ENCODE results near the gene WDR44. TPM values are rescaled to one million over a fixed set of nuclear protein-coding genes. Genes with fewer than 3 reads are reported as not detected.

WDR44 gene
- total and polyA plus RNA-seq, 2 of the 4 experiments (the other 2 are of a cell fraction) = 10.0 to 11.8 TPM

- no peak overlapping the region for H3K14ac ChIP-seq (replicated peaks; ENCODE audit: low read depth, low read length)
- no peak overlapping the region for H2AFZ ChIP-seq (replicated peaks; ENCODE audit: low read length, poor library complexity)
- no peak overlapping the region for H2AK5ac ChIP-seq (ENCODE audit: low read depth, low read length)
- ChIA-PET POLR2A (ENCODE audit: unreplicated experiment) (no interaction called here), CTCF (no interaction called here)
- peaks cover 2% of the 10 kb centered on the region; the same call in 1 of the 2 replicates for H3K4me1 ChIP-seq (ENCODE audit: control insufficient read depth, insufficient read depth, low read length)
- H3K79me1 ChIP-seq (ENCODE audit: low read depth in 1 of 2, low read length in 2 of 2) = peaks cover 0 to 11% of the 10 kb centered on the region in 2 experiments; a peak in 1 of 4 replicates
- H3K9ac ChIP-seq (ENCODE audit: low read depth, low read length) = no peak overlapping the region
- intact Hi-C loops (cut with micrococcal nuclease) = no loop called here
- H4K91ac ChIP-seq (ENCODE audit: insufficient read depth, low read depth, low read length) = no peak overlapping the region
- no peaks in the 10 kb centered on the region for H3K9me3 ChIP-seq (ENCODE audit: control insufficient read depth, insufficient read depth, low read length)
- H3K23ac ChIP-seq (ENCODE audit: low read depth, low read length) = no peak overlapping the region
- H2BK20ac ChIP-seq (ENCODE audit: low read depth, low read length) = no peak overlapping the region
- H3K4ac ChIP-seq (ENCODE audit: low read depth, low read length) = no peak overlapping the region
- no peak overlapping the region for H2BK5ac ChIP-seq (ENCODE audit: low read depth, low read length, poor library complexity, severe bottlenecking)
- no peak overlapping the region for H3K4me3 ChIP-seq (ENCODE audit: insufficient read depth, low read depth, low read length)
- no TSS peak for BruUV-seq (replicated peaks)
- dilution Hi-C loops (cut with HindIII; ENCODE audit: low sequenced_read_pairs, unreplicated experiment) = no loop called here
- H2BK15ac ChIP-seq (ENCODE audit: low read depth, low read length) = no peak overlapping the region
- H3K56ac ChIP-seq (ENCODE audit: extremely low read depth, insufficient read depth, low read length) = no peak overlapping the region
- H4K8ac ChIP-seq (ENCODE audit: low read depth in 2 of 2, low read length in 2 of 2) = no peak overlapping the region
- no peak overlapping the region for H2BK120ac ChIP-seq (ENCODE audit: low read depth, low read length)
- no peak overlapping the region for H3K18ac ChIP-seq (ENCODE audit: low read depth, low read length)
- no peak for TF ChIP-seq CTCF (conservative IDR thresholded peaks at IDR 0.05; ENCODE audit: low read depth, low read length)
- TF ChIP-seq MXI1 (IDR thresholded peaks at IDR 0.05; ENCODE audit: borderline replicate concordance, low read depth, low read length) = no peak
- TF ChIP-seq RCOR1 (IDR thresholded peaks at IDR 0.05; ENCODE audit: insufficient replicate concordance, low read length) = no peak
- no peak for TF ChIP-seq CEBPB (IDR thresholded peaks at IDR 0.05; ENCODE audit: low read depth, low read length)
- H3K36me3 ChIP-seq (ENCODE audit: control insufficient read depth, insufficient read depth, low read length) = no peaks in the 10 kb centered on the region
- in situ Hi-C loops (cut with MboI; ENCODE audit: low sequenced_read_pairs) = no loop called here
- H2AK9ac ChIP-seq (replicated peaks; ENCODE audit: low read depth, low read length, poor library complexity) = no peak overlapping the region
- no peak overlapping the region for H4K5ac ChIP-seq (ENCODE audit: low read depth, low read length)
- H3K4me2 ChIP-seq (ENCODE audit: low read depth, low read length) = no peak overlapping the region
- no peak for ATAC-seq (ENCODE audit: low read depth)
- H3K27ac ChIP-seq (ENCODE audit: insufficient read depth, low read length) = no peak overlapping the region
- no peaks in the 10 kb centered on the region for H3K27me3 ChIP-seq (ENCODE audit: control insufficient read depth, insufficient read depth, low read length)
- H3K9me1 ChIP-seq (ENCODE audit: insufficient read depth, low read length) = no peaks in the 10 kb centered on the region
- DNase-seq = no peak
- peaks cover 10% of the 10 kb centered on the region; the same call in 1 of the 2 replicates for H4K20me1 ChIP-seq (ENCODE audit: insufficient read depth, low read length)
Observed at GRCh38 chrX:118364261-118364660, 18.4 kb downstream of the WDR44 start.

Data from IMR-90 (cell line).